HG02970 (cell line): Measurements from ENCODE around the gene RELB.

Source experiments
- ATAC-seq: cut with Tn5 transposase; IDR thresholded peaks from one replicate; pipeline ENCODE4 v1.9.1; 2021; ENCODE audit warnings: mild to moderate bottlenecking, moderate library complexity, moderate number of reproducible peaks; ENCODE audit not compliant: unreplicated experiment, low FRiP score

Gene RELB

DNA sequence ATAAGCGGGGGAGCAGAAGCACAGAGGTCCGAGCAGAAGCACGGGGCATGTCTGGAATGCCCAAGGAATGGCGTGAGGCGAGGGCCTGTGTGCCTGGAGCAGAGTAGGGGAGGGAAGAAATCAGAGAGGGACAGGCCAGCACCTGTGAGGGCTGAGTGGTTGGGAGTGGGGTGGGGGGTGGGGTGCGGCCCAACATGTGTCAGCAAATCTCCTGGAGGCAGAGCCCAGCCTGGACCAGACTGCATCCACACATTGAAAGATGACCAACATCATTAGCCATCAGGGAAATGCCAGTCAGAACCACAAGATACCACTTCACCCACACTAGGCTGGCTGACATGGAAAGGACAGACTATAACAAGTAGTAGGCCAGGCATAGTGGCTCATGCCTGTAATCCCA is 48.8 kb downstream of the RELB start:
- ATAC-seq: no peak

DNA sequence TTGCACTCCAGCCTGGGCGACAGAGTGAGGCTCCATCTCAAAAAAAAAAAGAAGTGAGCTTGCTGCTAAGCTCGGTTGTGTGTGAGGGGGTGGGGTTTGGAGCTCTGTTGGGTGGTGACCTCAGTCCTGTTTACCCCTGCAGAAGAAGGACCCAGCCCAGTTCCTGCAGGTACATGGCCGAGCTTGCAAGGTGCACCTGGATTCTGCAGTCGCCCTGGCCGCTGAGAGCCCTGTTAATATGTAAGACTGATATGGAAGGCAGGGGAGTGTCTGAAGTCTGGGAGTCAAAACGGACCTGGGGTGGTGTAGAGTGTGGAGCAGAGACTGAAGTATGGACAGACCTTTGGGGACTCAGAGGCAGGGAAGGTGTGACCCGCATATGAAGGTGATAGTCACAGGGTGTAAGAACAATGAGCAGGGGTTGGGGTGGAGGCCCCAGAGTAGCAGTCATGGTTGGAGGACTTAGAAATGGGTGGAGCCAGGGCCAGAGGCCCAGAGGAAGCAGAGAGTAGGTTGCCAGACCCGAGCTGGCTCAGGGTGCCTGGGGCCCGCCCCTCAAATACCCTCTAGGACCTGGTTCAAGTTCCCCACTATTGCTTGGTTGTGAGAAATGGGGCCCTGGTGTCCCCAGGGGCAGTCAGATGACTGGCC is 50.8 kb downstream of the RELB start:
- ATAC-seq: no peak

DNA sequence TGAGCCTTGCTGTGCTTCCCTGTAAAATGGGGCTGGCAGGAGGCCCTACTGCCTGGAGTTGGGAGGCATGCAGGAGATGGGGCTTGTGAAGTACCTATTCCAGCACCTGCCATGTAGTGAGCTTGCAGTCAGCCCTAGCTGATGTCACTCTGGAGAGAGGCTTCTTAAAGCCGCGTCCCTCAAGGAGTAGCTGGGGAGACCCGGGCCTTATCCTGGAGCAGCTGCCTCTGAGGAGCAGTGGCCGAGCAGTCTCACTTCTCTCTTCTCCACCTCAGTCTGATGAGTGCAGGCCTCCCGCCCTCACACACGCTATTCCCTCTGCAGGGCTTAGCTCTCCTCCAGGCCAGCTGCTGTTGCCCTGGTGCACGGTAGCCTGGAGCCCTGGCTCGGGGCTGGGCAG is 55.6 kb downstream of the RELB start:
- no peak for ATAC-seq

DNA sequence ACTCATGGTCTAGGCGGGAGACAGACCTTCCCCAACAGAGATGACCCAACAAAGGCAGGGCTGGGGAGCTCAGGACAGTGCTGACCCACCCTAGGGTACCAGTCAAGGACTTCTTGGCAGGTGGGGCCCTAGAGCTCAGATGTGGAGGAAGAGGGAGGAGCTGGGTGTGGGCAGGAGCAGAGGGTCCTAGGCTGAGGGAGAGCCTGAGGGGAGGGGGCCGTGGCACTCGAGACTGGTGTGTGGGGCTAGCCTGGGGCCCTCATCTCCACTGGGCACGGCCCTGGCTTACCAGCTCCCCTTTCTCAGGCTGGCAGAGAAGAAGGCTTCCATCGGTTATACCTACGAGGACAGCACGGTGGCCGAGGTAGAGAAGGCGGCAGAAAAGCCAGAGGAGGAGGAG is 56.2 kb downstream of the RELB start:
- ATAC-seq: no peak

DNA sequence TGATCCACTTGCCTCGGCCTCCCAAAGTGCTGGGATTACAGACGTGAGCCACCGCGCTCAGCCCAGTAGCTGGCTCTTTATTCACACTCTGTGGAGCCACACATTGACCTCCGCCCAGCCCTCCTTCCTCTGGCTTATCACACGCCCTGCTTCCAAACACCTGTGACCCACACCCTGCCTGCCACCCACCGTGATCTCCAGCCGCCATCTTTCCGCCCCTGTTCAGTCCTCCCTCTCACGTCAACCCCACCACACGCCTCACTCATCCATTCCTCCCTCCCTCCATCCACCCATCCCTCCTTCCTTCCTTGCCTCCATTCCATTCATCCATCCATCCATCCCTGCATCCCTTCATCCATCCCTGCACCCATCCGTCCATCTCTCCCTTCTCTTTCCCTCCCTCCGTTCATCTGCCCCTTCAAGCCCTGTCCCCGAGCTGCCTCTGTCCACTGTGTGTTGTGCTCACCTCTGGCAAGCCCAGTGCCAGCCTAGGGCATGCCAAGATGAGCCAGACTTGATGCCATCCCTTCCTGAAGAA is 57.4 kb downstream of the RELB start:
- ATAC-seq: no peak

DNA sequence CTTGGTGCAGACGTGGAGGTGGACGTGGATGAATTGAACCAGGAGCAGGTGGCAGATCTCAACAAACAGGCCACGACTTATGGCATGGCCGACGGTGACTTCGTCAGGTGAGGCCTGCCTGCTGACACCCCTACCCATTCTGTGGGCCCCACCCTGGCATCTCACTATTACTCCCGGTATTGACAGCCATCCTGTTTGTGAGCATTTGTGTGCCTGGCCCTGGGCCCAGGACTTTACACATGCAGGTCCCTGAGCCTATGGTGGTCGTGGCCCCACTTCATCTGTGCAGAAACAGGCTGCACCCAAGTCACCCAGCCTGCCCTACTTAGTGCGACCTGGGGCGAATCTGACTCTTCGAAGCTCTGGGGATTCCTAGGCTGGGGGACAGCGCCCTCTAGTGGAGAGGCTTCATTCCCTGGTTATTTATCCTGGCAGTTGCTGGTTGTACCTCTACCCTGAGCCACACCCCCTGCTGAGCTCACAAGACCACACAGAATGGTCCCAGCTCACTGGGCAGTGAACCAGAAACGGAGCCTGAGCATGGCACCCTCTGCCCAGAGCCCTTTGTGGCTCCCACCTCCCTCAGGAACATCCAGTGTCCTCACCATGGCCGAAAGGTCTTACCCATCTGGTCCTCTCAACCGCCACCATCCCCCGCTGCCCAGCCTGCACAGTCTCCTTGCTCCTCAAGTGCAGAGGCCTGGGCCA is 58.1 kb downstream of the RELB start:
- ATAC-seq: no peak

DNA sequence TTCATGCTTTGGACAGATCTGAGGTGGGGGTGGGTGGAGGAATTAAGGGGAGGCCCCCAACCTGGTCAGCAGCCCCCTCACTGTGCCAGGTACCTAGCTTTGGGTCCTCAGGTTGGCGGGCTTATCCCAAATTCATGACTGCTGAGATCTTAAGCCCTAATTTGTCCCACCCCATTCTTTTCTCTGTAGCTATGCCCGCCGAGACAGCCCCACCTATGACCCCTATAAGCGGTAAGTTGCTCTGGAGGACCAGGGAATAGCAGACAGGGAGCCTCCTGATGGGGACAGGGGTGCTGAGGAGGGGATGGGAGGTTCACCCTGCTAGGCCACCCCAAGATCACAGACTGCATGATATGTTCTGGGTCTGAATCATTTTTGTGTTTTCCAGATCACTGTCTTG is 60.7 kb downstream of the RELB start:
- no peak for ATAC-seq

DNA sequence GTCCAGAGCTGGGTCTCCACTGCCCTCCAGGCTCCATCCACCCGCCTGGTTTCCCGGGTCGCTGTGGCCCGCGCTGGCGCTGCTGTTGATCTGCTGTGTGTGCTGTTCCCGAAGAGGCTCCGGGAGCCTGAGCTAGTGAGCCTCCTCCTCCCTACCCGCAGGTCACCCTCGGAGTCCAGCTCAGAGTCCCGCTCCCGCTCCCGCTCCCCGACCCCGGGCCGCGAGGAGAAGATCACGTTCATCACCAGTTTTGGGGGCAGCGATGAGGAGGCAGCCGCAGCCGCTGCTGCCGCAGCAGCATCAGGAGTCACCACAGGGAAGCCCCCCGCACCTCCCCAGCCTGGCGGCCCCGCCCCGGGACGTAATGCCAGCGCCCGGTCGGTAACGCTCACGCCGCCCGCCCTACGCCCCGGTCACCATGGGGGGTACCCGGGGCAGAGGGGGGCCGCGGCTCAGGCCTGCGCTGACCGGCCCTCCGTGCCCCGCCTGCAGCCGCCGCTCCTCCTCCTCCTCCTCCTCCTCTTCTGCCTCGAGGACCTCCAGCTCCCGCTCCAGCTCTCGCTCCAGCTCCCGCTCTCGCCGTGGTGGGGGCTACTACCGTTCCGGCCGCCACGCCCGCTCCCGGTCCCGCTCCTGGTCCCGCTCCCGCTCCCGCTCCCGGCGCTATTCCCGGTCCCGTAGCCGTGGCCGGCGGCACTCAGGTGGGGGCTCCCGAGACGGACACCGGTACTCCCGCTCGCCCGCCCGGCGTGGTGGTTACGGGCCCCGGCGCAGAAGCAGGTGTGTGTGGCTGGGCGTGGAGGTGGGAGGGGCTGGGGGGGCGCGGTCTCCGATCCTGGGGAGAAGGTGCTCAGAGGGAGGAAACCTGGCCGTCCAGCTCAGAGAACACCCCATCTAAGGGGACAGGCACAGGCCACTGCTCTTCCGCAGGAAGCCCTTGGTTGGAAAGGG is 62.9 kb downstream of the RELB start:
- ATAC-seq: no peak

DNA sequence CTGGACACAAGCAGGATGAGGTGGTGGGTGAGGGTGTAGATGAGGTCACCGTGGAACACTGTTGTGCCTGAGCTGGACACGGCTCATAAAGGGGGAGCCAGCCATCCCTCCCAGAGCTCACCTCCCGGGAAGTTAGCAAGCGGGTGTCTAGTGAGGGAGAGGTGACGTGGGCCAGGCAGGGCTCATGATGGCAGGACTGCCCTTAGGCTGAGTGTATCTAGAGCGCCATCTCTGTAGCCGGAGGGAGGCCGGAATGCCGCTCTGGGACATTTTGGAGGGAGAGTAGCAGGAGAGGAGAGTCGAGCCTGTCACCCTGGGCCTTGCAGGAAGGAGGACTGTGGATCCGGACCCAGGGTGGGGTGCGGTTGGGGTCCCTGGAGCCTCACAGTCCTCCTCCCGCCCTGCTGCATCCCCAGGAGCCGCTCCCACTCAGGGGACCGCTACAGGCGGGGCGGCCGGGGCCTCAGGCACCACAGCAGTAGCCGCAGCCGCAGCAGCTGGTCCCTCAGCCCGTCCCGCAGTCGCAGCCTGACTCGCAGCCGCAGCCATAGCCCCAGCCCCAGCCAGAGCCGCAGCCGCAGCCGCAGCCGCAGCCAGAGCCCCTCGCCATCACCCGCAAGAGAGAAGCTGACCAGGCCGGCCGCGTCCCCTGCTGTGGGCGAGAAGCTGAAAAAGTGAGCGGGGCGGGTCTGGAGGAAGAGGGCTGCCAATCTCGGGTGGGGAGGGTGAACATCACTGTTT is 65.8 kb downstream of the RELB start:
- ATAC-seq: no peak

DNA sequence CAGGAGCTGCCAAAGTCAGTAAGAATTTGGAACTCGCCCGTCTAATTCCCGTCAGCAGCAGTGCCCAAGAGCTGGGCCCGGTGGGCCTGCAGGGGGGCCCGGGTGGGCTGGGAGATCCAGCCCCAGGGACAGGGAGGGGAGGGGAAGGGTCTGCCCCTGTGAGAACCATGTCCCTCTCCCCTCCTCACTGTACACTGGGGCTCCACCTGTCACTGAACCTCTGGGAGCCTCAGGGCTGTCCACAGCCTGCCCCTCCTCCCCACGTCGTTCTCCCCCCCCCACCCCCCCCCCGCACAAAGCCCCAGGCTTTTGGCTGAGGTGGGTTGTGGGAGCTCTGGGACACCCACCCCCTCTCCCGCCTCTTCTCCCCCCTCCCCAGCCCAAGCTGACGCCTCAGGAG is 66.8 kb downstream of the RELB start:
- no peak for ATAC-seq

DNA sequence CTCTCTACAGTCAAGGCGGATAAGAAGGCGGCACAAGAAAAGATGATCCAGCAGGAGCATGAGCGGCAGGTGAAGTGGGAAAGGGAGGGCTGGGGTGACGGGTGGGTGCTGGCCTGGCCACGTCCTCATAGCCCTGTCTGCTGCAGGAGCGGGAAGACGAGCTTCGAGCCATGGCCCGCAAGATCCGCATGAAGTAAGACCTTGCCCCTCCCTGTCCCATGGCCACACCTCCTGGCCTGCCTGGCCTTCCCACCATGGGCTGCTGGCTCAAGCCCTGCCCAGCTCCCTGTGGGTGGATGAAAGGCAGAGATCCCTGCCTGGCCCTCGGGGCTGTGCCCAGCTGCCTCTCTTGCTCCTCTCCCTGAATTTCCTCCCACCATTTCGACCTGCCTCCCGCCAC is 67.8 kb downstream of the RELB start:
- ATAC-seq: no peak

DNA sequence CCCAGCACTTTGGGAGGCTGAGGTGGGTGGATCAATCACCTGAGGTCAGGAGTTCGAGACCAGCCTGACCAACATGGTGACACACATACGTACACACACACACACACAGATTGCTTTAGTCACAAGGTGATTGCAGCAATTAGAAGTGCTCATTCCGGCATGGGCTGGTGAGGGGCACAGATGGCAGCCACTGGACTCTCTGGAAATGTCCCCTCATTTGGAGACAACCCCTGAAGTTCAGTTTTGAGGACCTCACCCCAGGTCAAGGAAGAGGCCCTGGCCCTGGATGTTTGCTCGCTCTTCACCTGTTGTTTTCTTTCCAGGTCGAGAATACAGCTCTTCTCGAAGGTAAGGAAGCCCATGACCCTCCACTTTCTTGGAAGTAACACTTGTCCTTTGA is 69.0 kb downstream of the RELB start:
- no peak for ATAC-seq

DNA sequence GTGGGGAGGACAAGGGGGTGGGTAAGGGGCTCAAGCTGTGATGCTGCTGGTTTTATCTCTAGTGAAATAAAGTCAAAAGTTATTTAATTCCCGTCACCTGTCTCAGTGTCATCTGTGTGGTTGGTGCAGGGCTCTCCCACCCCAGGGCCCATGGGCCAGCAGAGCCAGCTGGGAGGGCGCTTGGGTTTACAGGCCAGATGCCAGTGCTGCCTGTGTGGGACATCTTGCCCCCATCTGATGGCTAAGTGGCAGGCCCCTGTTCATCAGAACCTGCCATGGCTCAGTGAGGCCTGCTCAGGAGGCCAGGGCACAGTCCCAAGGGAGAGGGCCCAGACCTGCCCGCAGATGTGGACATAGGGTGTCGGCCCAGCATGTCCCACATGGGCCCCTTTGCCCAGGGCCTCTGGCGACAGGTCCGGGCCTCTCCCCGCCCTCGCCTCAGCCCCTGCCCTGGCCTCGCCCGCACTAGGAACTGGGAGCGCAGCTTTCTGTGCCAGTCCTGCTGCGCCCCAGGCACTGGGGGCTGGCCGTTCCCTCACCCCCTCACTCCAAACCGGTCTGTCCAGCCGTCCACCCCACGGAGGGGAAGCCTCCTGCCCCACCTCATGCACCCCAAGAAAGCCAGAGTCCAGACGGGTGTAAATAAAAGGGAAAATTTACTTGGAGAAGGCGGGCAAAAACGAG is 69.7 kb downstream of the RELB start:
- ATAC-seq: no peak

DNA sequence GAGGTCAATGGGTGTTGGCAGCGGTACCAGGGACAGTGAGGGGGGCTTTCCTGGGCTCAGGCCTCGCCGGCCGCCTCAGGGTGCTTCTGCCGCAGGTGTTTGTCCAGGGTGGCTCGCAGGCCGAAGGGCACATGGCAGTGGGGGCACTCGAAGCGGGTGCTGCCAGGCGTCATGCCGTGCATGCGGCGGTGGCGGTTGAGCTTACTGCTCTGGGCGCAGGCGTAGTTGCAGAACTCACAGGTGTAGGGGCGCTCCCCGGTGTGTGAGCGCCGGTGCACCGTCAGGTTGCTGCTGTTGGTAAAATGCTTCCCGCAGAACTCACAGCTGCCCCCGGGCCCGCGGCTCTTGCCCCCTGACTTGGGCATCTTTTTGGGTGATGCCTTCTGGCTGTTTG is 70.3 kb downstream of the RELB start:
- no peak for ATAC-seq

DNA sequence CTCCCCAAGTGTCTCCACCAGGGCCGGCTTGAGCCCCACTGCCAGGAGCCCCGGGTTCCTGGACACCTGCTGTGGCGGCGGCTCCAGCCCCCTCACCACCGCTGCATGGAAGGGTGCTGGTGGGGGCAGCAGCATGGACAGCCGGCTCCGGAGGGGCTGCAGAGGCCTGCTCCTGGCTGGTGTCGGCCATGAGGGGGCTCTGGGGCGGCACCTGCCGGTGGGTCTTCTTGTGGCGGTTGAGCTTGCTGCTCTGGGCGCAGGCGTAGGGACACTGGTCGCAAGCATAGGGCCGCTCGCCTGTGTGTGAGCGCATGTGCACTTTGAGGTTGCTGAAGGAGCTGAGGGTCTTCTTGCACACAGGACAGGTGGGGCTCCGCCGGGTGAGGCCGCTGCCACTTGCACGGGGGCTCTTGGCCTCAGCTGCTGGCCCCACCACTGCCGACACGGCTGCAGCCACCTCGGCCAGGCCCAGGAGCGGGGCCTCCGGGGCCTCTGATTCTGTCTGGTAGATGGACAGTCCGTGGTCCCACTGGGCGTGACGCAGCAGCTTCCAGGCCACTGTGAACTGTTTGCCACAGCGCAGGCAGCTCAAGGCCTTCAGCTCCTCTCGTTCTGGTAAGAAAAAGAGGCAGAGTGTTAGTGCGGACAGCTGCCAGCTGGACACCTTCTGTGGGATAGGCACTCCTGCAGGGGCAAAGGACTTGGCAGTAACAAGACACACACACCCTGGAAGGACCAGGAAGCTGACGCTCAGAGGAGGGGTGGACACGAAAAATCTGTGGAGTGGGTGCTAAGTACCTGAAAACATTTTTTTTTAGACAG is 70.9 kb downstream of the RELB start:
- no peak for ATAC-seq

DNA sequence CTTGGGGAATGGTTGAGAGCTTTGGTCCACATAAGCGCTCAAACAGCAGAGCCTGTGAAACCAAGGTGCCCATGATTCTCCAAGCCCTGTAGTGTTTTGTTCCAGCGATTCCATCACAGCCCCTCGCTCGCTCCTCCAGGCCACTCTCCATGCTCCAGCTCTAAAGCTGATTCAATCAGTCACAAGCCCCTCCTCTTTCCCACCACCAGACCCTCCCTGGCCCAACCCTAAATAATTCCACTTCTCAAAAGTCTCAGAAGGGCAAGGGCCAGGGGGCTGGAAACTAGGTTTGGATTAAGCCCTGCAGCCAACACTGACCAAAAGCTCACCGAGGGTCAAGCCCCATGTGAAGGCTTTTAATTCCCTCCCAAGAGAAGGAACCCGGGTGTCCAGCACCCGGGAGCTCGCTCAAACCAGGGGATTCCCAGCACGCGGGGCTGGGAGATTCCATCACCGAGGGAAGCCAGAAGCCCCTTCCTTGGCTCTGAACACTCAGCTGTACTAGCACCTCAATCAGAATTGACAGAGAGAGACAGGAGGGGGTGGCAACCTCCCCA is 73.6 kb downstream of the RELB start:
- no peak for ATAC-seq

DNA sequence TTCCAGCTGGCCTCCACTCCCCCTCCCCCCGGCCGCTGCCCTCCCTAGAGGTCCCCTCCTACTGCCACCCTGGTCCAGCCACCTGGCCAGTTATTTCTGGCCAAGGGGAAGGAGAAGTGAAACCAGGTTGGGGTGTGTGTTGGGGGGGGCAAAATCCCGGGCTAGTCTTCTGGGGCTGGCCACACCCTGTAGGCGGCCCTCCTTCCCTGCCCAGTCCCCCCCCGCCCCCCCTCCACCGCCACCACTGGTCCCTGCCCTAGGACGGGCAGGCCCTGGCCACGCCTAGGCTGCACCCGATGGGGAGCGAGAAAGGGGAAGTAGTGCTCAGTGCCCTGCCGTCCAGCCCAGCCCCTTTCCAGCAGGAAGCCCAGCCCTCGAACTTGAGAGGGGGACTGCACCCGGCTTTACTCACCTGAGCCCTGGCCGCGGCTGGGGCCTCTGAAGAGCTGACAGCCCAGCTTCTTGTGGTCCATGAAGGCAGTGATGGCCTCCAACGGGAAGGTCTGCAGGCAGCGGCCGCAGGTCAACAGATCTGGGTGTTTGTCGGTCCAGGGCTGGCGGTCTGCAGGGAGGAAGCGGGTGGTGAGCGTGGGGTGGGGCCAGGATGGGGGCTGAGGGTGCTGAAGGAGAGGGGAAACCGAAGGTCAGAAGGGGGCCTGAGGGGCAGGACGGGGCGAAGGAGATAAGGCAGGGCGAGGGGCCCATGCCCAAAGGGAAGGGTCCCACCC is 74.2 kb downstream of the RELB start:
- ATAC-seq: peak; percentile 53
